ENCODE measurements around the gene RAMP3. TPM values are rescaled to one million over a fixed set of nuclear protein-coding genes. Genes with fewer than 3 reads are reported as not detected.

RAMP3 gene
- total and polyA plus RNA-seq, 9 of the 15 experiments (the other 6 are each of a cell fraction or from before 2014, with no cell fraction given): not detected

DNA sequence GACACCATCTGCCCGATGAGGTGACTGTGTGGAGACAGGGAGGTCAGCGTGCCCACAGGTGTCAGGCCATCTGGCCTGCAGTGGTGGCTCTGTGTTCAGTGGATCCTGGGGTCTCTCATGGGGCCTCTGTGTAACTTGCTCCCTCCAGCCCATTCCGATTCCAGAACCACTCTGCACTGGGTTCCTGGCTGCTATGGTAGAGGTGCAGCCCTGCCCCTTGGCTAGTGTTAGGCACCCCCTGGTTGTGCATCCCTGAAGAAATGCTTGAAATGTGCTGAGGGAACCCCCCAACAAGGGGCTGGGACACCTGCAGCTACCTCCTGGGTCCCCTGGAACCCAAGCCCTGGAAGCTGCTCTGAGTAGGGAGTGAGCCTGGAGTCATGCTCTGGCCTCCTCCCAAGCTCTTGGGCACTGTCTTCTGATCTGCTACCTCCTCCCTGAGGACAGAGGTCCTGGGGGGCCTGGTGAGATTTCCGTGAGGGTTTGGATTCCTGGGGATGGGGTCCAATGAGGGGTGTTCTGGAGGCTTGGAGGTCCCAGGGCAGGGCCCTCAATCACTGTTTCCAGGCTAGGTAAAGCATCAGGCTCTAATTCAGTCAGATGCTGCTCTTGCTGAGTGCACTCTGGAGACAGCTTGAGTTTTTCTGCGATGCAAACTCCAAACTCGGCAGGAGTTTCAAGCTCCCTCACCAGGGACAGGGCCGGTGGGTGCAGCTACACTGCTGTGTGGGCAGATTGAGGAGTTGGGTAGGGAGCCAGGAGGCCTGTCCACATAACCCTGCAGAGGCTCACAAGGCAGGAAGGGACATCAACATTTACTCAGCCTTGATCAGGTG lies 27.7 kb downstream of the RAMP3 start:
- H3K4me2 ChIP-seq (ENCODE audit: insufficient read depth, low read length): no peak overlapping the region
- no peak for DNase-seq (ENCODE audit: extremely low read depth in 1 of 4, low spot score in 3 of 4)
- no peaks in the 10 kb centered on the region for H3K9me1 ChIP-seq (ENCODE audit: control insufficient read depth, insufficient read depth, low read length)
- no peak overlapping the region for H2AFZ ChIP-seq (ENCODE audit: low read depth, low read length)
- ChIA-PET POLR2A (interaction anchor here (0.6 kb wide), 1 partner anchor 21 kb away, joined by 3 read pairs; no protein-coding TSS in a partner anchor), CTCF (ENCODE audit: low intra/inter-chr PET ratio) (no interaction called here)
- H3K27ac ChIP-seq (ENCODE audit: extremely low read depth, low read depth, low read length): no peak overlapping the region
- ATAC-seq: no peak
- H3K36me3 ChIP-seq (ENCODE audit: control insufficient read depth, insufficient read depth, low read length): no peaks in the 10 kb centered on the region
- H3K9me3 ChIP-seq (replicated peaks; ENCODE audit: control insufficient read depth, insufficient read depth, low read depth, low read length): no peaks in the 10 kb centered on the region
- intact Hi-C loops (cut with micrococcal nuclease): no loop called here
- H3K4me3 ChIP-seq: no peak overlapping the region
- in situ Hi-C loops (cut with MboI): no loop called here
- 0 out of 5 replicates have a peak, but pooled peaks cover 0 to 3% of the 10 kb centered on the region in 2 experiments for H3K4me1 ChIP-seq (replicated peaks in 1 of 2; ENCODE audit: control insufficient read depth in 2 of 2, insufficient read depth in 2 of 2, low read length in 2 of 2)
- WGBS (ENCODE audit: insufficient coverage, low coverage, missing lambda C conversion rate): 0% methylated on average over 7 of the region's 7 CpGs
- no peaks in the 10 kb centered on the region for H3K79me2 ChIP-seq (ENCODE audit: control insufficient read depth, insufficient read depth, low read length)
- peaks cover 10 to 63% of the 10 kb centered on the region in 2 experiments; a peak in 4 of 5 replicates for H3K27me3 ChIP-seq (ENCODE audit: control insufficient read depth in 2 of 2, insufficient read depth in 2 of 2, low read length in 2 of 2)
- no TSS peak for BruUV-seq (replicated peaks)
- H4K20me1 ChIP-seq (replicated peaks; ENCODE audit: control insufficient read depth, insufficient read depth, low read length): peaks cover 10% of the 10 kb centered on the region; the same call in 1 of the 2 replicates
- FAIRE-seq: no peak
- H3K9ac ChIP-seq (ENCODE audit: insufficient read depth in 1 of 2, low read depth in 2 of 2, low read length in 2 of 2): peak overlapping the region in 1 of 2 experiments; percentile 46; a peak in 1 of 4 replicates
- TF ChIP-seq CCNT2 (IDR thresholded peaks at IDR 0.05; ENCODE audit: borderline replicate concordance, extremely low read depth, insufficient read length, low read depth, low read length) (no peak), GABPB2 (CRISPR knock-in tag; conservative IDR thresholded peaks at IDR 0.05) (no peak), POLR2AphosphoS5 (IDR thresholded peaks at IDR 0.05; ENCODE audit: control insufficient read depth, insufficient read depth, low read depth, low read length) (no peak), KLF6 (CRISPR knock-in tag; IDR thresholded peaks at IDR 0.05; ENCODE audit: borderline replicate concordance) (no peak)
- TF ChIP-seq, protein P1, sequence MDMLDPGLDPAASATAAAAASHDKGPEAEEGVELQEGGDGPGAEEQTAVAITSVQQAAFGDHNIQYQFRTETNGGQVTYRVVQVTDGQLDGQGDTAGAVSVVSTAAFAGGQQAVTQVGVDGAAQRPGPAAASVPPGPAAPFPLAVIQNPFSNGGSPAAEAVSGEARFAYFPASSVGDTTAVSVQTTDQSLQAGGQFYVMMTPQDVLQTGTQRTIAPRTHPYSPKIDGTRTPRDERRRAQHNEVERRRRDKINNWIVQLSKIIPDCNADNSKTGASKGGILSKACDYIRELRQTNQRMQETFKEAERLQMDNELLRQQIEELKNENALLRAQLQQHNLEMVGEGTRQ (CRISPR knock-in tag; IDR thresholded peaks at IDR 0.05): no peak
- TF ChIP-seq, protein P2, sequence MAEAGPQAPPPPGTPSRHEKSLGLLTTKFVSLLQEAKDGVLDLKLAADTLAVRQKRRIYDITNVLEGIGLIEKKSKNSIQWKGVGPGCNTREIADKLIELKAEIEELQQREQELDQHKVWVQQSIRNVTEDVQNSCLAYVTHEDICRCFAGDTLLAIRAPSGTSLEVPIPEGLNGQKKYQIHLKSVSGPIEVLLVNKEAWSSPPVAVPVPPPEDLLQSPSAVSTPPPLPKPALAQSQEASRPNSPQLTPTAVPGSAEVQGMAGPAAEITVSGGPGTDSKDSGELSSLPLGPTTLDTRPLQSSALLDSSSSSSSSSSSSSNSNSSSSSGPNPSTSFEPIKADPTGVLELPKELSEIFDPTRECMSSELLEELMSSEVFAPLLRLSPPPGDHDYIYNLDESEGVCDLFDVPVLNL (CRISPR knock-in tag; IDR thresholded peaks at IDR 0.05; ENCODE audit: low read depth): no peak
- TF ChIP-seq, protein P3, sequence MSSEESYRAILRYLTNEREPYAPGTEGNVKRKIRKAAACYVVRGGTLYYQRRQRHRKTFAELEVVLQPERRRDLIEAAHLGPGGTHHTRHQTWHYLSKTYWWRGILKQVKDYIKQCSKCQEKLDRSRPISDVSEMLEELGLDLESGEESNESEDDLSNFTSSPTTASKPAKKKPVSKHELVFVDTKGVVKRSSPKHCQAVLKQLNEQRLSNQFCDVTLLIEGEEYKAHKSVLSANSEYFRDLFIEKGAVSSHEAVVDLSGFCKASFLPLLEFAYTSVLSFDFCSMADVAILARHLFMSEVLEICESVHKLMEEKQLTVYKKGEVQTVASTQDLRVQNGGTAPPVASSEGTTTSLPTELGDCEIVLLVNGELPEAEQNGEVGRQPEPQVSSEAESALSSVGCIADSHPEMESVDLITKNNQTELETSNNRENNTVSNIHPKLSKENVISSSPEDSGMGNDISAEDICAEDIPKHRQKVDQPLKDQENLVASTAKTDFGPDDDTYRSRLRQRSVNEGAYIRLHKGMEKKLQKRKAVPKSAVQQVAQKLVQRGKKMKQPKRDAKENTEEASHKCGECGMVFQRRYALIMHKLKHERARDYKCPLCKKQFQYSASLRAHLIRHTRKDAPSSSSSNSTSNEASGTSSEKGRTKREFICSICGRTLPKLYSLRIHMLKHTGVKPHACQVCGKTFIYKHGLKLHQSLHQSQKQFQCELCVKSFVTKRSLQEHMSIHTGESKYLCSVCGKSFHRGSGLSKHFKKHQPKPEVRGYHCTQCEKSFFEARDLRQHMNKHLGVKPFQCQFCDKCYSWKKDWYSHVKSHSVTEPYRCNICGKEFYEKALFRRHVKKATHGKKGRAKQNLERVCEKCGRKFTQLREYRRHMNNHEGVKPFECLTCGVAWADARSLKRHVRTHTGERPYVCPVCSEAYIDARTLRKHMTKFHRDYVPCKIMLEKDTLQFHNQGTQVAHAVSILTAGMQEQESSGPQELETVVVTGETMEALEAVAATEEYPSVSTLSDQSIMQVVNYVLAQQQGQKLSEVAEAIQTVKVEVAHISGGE (CRISPR knock-in tag; IDR thresholded peaks at IDR 0.05): no peak
- TF ChIP-seq, protein P4, sequence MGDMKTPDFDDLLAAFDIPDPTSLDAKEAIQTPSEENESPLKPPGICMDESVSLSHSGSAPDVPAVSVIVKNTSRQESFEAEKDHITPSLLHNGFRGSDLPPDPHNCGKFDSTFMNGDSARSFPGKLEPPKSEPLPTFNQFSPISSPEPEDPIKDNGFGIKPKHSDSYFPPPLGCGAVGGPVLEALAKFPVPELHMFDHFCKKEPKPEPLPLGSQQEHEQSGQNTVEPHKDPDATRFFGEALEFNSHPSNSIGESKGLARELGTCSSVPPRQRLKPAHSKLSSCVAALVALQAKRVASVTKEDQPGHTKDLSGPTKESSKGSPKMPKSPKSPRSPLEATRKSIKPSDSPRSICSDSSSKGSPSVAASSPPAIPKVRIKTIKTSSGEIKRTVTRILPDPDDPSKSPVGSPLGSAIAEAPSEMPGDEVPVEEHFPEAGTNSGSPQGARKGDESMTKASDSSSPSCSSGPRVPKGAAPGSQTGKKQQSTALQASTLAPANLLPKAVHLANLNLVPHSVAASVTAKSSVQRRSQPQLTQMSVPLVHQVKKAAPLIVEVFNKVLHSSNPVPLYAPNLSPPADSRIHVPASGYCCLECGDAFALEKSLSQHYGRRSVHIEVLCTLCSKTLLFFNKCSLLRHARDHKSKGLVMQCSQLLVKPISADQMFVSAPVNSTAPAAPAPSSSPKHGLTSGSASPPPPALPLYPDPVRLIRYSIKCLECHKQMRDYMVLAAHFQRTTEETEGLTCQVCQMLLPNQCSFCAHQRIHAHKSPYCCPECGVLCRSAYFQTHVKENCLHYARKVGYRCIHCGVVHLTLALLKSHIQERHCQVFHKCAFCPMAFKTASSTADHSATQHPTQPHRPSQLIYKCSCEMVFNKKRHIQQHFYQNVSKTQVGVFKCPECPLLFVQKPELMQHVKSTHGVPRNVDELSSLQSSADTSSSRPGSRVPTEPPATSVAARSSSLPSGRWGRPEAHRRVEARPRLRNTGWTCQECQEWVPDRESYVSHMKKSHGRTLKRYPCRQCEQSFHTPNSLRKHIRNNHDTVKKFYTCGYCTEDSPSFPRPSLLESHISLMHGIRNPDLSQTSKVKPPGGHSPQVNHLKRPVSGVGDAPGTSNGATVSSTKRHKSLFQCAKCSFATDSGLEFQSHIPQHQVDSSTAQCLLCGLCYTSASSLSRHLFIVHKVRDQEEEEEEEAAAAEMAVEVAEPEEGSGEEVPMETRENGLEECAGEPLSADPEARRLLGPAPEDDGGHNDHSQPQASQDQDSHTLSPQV (IDR thresholded peaks at IDR 0.05): no peak
